Medulla oblongata (tissue), 1 donor: ENCODE measurements around the gene PRKCE.
"Not testable (repeated sequence)": the region's sequence is repeated elsewhere in the genome, so short reads cannot be mapped to it uniquely, and the experiment has no call there.

Source experiments
- DNase-seq: peaks from one replicate; pipeline ENCODE4 v3.0.0-alpha.2; 2015; ENCODE audit errors: extremely low spot score

Gene PRKCE

GRCh38 chr2:45699032-45699658 is 47.7 kb downstream of the PRKCE start:
- DNase-seq, result no peak

- no peak for DNase-seq
Measured at GRCh38 chr2:45700407-45701013, 49.0 kb downstream of the PRKCE start.

- DNase-seq, result no peak
Measured at GRCh38 chr2:45705233-45705632, 53.8 kb downstream of the PRKCE start.

GRCh38 chr2:45706033-45706432 is 54.6 kb downstream of the PRKCE start:
- DNase-seq, result no peak

- no peak for DNase-seq
Measured at GRCh38 chr2:45707006-45707405, 55.5 kb downstream of the PRKCE start.

- DNase-seq, result no peak
Measured at GRCh38 chr2:45707661-45708060, 56.2 kb downstream of the PRKCE start.

- DNase-seq, result no peak
Measured at GRCh38 chr2:45708501-45708900, 57.0 kb downstream of the PRKCE start.

- no peak for DNase-seq
Measured at GRCh38 chr2:45709137-45709536, 57.7 kb downstream of the PRKCE start.

- no peak for DNase-seq
Measured at GRCh38 chr2:45710468-45710867, 59.0 kb downstream of the PRKCE start.

GRCh38 chr2:45711224-45711623 is 59.7 kb downstream of the PRKCE start:
- DNase-seq, result no peak

GRCh38 chr2:45712570-45712969 is 61.1 kb downstream of the PRKCE start:
- DNase-seq, result no peak

- DNase-seq, result no peak
Measured at GRCh38 chr2:45713136-45713535, 61.7 kb downstream of the PRKCE start.

GRCh38 chr2:45713591-45713990 is 62.1 kb downstream of the PRKCE start:
- DNase-seq, result no peak

GRCh38 chr2:45714679-45715078 is 63.2 kb downstream of the PRKCE start:
- DNase-seq, result no peak

- DNase-seq, result no peak
Measured at GRCh38 chr2:45715601-45716379, 64.3 kb downstream of the PRKCE start.

GRCh38 chr2:45716432-45716831 is 65.0 kb downstream of the PRKCE start:
- not testable (repeated sequence) for DNase-seq

GRCh38 chr2:45716915-45717314 is 65.4 kb downstream of the PRKCE start:
- DNase-seq, result no peak

- no peak for DNase-seq
Measured at GRCh38 chr2:45720210-45720609, 68.7 kb downstream of the PRKCE start.

- no peak for DNase-seq
Measured at GRCh38 chr2:45721150-45721549, 69.7 kb downstream of the PRKCE start.

GRCh38 chr2:45722477-45722876 is 71.0 kb downstream of the PRKCE start:
- DNase-seq, result no peak

GRCh38 chr2:45723857-45724256 is 72.4 kb downstream of the PRKCE start:
- no peak for DNase-seq

GRCh38 chr2:45724335-45724734 is 72.9 kb downstream of the PRKCE start:
- no peak for DNase-seq

- DNase-seq, result no peak
Measured at GRCh38 chr2:45725731-45726130, 74.3 kb downstream of the PRKCE start.
